C4-2B (cell line): ENCODE results near the gene MEX3B.

ENCODE experiments used
- ZFX ChIP-seq: fragments of 450-650 bp; IDR thresholded peaks from 2 replicates; pipeline ENCODE4 v1.6.1; 2017
- TF ChIP-seq, protein P1 (sequence below): fragments of 450-650 bp; conservative IDR thresholded peaks from 2 replicates; pipeline ENCODE4 v1.5.1; 2017; ENCODE audit warnings: mild to moderate bottlenecking

DNA sequence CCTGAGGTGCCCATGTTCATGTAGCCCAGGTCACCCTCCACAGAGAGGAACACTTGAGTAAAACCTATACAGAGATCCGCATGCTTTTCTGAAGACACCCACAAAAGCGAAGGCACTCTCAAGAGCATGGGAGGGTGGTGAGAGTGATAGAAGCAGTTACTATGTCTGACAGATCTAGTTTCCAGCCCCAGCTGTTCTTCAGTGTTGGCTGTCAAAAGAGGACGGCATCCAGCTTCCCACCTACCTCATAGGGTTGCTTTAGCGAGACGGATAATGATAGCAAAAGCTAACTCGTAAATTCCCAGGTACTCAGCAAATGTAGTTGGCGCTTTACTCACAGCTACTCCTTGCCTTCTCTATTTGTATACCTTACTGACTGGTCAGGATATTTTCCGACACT, 3.0 kb upstream of the MEX3B start:
- TF ChIP-seq, protein P1, sequence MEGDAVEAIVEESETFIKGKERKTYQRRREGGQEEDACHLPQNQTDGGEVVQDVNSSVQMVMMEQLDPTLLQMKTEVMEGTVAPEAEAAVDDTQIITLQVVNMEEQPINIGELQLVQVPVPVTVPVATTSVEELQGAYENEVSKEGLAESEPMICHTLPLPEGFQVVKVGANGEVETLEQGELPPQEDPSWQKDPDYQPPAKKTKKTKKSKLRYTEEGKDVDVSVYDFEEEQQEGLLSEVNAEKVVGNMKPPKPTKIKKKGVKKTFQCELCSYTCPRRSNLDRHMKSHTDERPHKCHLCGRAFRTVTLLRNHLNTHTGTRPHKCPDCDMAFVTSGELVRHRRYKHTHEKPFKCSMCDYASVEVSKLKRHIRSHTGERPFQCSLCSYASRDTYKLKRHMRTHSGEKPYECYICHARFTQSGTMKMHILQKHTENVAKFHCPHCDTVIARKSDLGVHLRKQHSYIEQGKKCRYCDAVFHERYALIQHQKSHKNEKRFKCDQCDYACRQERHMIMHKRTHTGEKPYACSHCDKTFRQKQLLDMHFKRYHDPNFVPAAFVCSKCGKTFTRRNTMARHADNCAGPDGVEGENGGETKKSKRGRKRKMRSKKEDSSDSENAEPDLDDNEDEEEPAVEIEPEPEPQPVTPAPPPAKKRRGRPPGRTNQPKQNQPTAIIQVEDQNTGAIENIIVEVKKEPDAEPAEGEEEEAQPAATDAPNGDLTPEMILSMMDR = no peak
- TF ChIP-seq ZFX = no peak
